Activated CD4-positive, alpha-beta T cell treated with anti-CD3 and anti-CD28 coated beads for 48 hours (primary cell): ENCODE data around the gene SNX32.
A peak's percentile ranks its signal among the peaks of the same experiment; 100 is the strongest.
"Not testable (repeated sequence)": the region's sequence is repeated elsewhere in the genome, so short reads cannot be mapped to it uniquely, and the experiment has no call there.

Experiments
- DNase-seq: peaks from one replicate; pipeline ENCODE4 v3.0.0-alpha.2; 2020

SNX32 gene

GRCh38 chr11:65829459-65829858 is 4.3 kb upstream of the SNX32 start:
- no peak for DNase-seq

GRCh38 chr11:65832231-65832630 is 1.5 kb upstream of the SNX32 start:
- DNase-seq: not testable (repeated sequence)

DNA sequence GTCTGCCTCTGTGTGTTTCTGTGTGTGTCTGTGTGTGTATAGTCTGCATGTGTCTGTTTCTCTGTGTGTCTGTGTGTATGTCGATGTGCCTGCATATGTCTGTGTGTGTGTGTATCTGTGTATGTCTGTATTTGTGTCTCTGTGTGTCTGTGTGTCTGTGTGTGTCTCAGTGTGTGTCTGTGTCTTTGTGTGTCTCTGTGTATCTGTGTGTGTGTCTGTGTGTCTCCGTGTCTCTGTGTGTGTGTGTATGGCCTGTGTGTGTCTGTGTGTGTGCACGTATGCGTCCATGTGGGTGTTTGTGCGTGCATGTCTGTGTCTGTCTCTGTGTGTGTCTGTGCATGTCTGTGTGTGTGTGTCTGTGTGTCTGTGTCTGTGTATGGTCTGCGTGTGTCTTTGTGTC is 439 bp downstream of the SNX32 start:
- no peak for DNase-seq

GRCh38 chr11:65842144-65842543 is 8.4 kb downstream of the SNX32 start:
- no peak for DNase-seq

DNA sequence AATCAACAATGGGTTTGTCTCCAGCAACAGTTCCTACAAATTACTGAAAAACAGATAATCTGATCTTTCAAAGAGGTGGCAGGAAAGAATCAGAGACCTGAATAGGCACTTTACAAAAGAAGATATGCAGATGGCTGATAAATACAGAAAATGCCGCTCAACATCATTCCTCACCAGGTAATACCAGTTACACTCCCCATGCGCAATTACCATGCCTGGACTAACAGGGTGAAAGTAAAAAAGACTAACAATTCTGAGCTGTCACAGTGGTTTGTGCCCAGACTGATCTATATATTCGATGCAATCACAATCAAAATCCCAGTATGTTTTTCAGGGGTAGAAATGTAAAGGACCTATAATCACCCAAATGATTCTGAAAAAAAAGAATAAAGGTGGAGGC is 10.0 kb downstream of the SNX32 start:
- DNase-seq: no peak

- DNase-seq: no peak
These were observed 10.6 kb downstream of the SNX32 start for GRCh38 chr11:65844231-65844872.

- no peak for DNase-seq
These were observed 14.0 kb downstream of the SNX32 start for GRCh38 chr11:65847746-65848145.

DNA sequence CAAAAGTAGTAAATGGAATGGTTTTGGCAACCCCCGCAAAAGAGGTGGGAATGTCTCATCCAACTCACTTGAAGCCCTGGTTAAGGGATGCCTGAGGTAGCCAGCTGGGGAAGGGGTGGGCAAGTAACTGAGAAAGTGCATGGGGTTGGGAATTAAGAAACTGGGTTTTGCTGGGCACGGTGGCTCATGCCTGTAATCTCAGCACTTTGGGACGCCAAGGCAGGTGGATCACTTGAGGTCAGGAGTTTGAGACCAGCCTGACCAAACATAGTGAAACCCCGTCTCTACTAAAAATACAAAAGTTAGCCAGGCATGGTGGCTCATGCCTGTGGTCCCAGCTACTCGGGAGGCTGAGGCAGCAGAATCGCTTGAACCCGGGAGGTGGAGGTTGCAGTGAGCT is 14.9 kb downstream of the SNX32 start:
- not testable (repeated sequence) for DNase-seq

GRCh38 chr11:65849366-65849765 is 15.6 kb downstream of the SNX32 start:
- DNase-seq: no peak

- no peak for DNase-seq
These were observed 16.0 kb downstream of the SNX32 start for GRCh38 chr11:65849771-65850216.

- DNase-seq: no peak
These were observed 16.7 kb downstream of the SNX32 start for GRCh38 chr11:65850217-65851082.

DNA sequence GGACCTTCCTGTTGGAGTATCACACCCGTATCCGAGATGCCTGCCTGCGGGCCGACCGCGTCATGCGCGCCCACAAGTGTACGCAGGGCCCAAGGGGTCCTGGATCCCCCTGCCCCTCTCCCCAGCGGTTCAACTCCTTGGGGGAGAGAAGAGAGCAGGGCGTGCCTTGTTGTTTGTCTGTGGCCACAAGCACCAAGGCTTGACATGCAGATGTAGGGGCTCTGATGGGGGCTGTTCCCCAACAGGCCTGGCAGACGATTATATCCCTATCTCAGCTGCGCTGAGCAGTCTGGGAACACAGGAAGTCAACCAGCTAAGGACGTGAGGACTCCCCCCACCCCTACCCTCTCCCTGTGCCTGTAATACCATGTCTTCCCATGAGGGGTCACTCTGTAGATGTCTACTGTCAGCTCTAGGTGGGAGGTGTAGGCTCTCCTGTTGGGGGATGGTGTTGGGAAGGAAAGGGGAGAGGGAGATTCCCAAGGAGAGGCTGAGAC is 17.4 kb downstream of the SNX32 start:
- peak; percentile 61 for DNase-seq

DNA sequence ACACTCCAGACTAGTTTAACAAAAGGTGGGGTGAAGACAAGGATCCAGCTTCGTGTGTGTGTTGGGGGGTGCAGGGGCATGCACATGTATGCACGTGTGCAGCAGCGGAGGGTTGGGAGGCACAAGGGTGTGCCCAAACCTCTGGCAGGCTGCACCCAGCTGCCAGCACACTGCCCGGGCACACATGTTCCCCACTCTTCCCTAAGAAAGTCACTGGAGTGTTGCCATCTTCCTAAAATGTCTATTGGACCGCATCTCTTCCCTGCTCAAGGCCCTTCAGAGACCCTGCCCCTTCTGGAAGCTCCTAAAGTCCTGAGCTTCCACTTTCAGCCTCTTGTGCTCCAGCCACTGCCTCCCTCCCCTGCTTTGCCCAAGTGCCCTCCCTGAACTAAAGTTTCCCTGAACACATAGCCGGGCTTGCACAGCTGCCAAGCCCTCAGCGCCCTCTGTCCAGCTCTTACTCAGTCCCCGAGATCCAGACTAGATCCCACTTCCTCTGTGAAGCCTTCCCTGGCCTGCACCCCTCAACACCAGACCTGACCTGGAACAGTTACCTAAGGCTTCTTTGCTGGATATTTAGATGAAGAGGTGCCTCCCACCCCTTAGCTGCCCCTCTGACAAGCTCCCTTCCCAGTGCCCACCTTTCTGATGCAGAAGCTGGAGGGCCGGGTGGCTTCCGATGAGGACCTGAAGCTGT is 18.2 kb downstream of the SNX32 start:
- no peak for DNase-seq

DNA sequence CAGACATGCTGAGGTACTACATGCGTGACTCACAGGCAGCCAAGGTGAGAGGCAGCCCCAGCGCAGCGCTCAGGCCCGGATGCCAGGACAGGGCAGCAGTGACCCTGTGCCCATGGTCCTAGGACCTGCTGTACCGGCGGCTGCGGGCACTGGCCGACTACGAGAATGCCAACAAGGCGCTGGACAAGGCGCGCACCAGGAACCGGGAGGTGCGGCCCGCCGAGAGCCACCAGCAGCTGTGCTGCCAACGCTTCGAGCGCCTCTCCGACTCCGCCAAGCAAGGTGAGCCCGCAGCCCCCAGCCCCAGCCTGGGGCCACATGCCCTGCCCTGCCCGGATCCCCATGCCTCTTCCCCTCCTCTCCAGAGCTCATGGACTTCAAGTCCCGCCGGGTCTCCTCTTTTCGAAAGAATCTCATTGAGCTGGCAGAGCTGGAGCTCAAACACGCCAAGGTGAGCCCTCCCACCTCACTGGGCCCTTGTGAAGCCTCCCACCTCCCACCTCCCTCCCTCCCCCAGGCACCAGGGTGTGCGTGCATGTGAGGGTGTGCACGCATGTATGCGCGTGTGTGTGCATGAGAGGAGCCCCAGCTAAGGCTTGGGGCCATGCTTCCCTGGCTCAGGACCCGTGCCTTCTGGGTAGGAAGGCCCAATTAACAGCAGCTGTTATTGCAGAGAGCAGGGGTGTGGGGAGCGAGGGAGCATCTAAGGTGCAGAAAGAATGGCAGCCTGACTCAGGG is 18.9 kb downstream of the SNX32 start:
- no peak for DNase-seq

DNA sequence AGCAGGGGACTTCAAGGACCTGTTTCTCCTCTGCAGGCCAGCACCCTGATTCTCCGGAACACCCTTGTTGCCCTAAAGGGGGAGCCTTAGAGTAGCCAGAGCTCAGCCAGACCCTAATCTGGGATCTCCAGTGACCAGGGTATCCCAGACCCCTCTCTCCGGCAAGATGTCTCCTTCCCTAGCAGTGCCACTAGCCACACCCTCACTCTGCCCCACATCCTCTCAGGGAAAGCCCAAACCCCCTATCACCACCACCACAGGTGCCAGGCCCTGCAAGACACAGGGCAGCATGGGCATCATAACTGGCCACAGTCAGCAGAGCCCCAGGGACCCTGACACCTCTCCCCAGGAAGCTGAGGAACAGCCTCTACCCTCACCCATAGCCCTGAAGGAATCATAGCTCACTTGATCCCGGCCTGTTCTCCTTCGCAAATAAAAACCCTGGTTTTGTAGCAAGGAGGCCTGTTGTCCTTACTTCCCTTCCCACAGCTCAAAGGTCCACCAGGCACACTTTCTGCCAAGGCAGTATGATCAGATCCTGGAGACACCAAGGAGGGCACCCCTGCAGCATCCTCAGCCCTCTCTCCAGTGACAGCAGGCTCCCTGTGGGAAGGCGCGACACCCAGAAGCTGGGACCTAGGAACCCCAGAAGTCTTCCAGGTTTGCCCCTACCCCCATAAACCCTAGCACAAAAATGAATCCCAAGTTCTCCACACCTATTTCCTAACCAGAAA is 19.6 kb downstream of the SNX32 start:
- no peak for DNase-seq

- no peak for DNase-seq
These were observed 20.4 kb downstream of the SNX32 start for GRCh38 chr11:65854161-65854592.

DNA sequence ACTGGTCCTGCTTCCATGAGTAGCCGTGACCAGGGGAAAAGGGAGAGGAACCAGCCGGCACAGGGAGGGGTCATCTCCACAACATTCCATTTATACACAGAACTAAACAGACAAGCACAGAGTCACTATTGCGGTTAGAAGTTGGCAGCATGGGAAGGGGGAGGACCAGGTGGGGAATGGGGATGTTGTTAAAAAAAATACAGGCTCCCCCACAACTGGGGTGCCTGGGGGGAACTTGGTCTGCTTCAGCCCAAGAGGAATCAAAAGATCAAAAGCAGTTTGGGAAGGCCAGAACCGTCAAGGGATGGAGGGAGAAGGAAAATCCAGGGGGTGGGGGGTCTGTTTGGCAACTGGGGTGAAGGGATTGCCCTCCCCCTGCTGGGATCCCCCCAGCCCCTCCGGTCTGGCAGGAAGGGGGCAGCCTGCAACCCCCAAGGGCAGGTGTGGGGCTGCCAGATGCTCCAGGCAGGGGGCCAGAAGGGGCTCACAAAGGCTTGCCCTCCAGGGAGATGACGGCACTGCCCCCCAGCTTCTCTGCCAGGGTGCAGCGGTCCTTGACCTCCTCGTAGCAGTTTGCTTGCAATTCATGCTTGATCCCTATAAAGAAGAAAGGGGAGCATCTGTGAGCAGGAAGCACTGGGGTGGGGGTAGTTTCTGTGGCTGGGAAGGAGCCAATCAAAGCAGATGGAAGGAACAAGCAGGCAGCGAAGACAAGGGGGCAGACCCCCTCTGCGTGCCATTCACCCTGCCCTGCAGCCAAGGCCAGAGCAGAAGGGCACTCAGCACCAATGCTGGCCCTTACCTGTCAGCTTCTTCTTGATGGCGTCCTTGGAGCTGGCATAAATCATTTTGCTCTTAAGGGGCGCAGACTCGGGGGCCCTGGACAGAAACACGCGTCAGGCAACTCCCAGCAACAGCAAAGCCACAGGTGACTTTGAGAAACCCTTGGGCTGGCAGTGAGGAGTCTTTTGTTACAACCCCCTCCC is 21.4 kb downstream of the SNX32 start:
- no peak for DNase-seq

GRCh38 chr11:65855927-65856363 is 22.2 kb downstream of the SNX32 start:
- DNase-seq: no peak

DNA sequence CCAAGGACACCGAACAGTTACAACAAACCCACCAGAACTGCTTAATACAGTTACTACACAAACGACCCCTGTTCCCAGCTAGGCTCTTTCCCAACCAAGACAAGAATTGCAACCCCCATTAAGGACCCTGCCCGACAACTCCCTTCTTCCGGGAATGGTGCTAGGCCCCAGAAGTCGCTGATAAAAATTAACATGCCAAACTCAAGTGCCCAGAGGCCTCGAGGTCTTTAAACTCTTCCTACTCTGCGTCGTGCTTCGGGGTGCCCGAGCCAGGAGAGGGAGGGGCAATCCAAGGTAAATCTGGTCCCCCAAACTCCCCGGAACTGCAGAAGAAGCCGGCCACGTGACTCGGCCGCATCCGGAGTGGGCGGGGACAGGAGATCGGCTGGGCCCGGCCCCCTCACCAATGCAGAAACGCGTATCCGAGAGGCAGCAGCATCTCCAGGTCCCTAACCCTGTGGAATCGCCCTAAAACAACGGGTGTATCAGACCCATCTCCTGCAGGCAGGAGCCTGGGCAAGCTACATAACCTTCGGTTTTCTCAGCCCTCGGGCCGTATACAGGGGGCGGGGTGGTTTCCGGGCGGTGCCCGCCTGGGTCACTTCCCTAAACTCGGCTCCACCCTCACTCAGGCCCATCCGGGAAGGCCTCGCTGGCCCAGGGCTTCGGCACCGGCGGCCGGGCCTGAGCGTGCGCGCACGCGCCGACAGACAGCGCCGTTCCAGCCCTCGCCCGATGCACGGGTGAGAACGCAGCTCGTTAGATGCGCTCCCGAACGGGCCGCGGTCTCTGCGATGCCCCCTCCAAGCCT is 23.1 kb downstream of the SNX32 start:
- DNase-seq: peak; percentile 88

DNA sequence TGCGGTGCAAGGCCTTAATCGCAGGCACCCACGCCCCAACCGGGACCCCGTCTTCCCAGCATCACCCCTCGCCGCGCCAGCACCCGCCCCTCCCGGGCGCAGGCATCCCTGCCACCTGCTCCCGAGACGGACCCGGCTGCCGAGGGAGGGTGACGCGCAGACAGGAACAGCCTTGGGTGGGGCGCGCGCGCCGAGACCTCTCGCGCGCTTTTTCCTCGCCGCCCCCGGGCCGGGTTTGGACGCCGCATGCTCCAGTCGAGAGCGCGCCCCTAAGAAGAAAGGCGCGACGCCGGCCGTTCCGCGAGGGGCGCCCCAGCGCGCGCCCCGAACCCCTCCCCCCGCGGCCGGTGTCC is 23.7 kb downstream of the SNX32 start:
- peak; percentile 73 for DNase-seq
